Daoy (cell line): ENCODE data around the gene DIPK1B. TPM values are rescaled to one million over a fixed set of nuclear protein-coding genes. Genes with fewer than 3 reads are reported as not detected.

Source experiments
- DNase-seq: peaks from one replicate; pipeline ENCODE4 v3.0.0-alpha.2; 2015; ENCODE audit warnings: low read depth
- total RNA-seq: library from RNA; depleted of rRNA; stranded (reverse); fragments of >200 nt; shearing (Covaris generic); gene quantifications from 2 replicates; pipeline ENCODE4 v1.2.3, GENCODE V29; 2014

The DIPK1B gene
- total RNA-seq, 1 experiment from 2014 or later: 6.6 TPM

DNA sequence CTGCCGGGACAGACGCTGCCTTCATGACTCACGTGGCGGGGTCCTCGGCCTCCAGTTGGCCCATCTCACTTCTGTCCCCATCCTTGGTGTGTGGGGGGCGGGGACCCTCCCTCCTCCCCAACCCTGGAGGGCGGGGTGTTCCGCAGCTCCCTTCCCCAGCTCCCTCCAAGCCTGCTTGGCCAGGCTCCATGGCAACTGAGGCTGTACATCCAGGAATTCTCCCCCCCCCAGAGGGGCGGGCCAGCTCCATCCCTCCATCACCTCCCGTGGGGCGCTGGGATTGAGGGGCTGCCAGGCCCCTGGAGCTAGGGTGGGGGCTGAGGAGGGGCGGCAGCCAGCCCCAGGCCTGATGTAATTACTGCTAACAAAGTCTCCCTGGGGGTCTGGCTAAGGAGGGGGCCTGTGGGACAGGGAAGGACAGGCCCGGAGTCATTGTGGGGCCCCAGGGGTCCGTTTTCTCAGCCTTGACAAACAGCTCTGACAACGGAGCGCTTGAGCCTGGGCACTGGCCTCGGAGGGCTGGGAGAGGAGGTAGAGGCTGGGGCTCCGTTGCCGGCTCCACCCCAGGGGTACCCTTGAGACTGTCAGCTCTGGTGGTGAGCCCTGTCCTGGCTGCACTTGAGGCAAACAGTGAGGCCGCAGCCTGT is 8.0 kb downstream of the DIPK1B start:
- peak; percentile 45 for DNase-seq

DNA sequence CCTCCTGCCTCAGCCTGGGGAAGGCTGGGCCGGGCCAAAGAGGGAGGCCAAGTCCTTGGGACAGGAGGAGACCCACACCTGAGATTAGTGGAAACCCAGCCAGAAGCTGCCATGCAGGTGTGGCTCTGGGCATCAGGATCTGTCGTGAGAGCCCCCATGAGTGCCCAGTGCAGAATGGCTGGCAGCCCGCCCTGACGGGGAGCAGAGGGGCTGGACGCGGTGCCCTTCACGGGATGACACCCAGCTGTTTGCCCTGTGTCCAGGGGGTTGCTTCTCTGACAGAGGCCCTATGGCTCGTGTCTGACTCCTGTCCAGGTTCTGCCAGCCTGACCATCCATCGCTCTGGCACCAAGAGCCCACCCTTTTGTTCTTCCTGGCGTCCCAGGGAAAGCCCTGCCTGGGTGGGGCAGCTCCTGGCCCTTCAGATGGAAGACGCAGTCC is 8.5 kb downstream of the DIPK1B start:
- no peak for DNase-seq

DNA sequence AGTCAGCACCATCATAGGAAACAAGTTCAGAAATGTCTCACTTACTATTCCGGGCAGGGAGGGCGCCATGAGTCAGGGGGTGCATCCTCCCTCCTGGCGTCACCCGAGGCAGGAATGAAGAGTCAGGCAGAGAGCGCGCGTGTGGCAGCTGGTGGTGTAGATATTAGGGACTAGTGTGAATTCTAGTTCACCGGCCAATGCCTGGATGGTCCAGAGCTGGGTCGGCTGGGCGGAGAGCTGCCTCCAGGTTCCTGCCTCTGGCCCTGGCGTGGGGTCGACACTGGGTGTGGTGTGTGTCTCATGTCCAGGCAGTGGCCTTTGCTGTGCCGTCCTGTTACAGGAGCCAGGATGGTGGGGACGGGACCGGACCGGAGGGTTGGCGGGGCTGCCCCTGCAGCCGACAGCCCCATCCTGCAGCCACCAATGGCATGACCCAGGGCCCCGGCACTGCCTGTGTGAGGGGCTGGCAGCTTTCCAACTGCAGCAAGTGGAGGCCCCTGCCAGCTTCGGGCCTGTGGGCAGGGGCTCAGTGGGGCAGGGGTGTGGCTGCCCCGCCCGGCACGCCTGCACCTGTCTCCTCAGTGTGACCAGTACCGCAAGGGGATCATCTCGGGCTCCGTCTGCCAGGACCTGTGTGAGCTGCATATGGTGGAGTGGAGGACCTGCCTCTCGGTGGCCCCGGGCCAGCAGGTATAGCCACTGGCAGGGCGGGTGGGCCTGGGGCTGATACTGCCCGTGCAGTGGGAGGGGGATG is 9.1 kb downstream of the DIPK1B start:
- DNase-seq: peak; percentile 87

DNA sequence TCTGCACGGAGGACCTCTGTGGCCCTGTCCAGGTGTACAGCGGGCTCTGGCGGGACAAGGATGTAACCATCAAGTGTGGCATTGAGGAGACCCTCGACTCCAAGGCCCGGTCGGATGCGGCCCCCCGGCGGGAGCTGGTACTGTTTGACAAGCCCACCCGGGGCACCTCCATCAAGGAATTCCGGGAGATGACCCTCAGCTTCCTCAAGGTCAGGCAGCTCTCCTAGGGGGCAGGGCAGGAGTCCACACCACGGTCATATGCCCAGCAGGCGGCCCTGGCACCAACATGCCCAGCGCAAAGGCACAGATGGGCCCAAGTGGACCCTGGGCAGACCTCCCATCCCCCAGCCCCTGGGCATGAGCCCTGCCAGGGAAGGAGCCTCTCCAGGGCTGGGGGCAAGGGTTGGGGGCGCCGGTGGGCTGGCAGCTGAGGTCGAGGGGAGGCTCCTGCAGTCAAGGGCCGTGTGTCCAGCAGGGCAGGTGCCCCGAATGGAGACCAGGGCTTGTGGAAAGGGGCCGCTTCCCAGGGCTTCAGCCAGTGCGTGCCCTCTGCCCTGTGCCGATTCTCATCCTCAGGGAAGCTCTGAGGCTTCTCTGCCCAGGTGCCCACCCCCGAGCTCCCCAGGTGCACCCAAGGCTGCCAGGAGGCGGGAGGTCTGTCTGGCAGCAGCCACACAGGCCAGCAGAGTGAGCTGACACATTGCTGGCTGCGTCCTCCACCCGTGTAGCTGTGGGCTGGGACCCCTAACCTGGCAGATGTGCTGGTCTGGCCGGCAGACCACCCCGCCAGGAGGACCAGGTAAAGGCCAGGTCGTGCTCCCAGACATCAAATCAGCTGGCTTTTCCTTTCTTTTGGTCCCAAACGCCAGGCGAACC is 10.0 kb downstream of the DIPK1B start:
- no peak for DNase-seq

DNA sequence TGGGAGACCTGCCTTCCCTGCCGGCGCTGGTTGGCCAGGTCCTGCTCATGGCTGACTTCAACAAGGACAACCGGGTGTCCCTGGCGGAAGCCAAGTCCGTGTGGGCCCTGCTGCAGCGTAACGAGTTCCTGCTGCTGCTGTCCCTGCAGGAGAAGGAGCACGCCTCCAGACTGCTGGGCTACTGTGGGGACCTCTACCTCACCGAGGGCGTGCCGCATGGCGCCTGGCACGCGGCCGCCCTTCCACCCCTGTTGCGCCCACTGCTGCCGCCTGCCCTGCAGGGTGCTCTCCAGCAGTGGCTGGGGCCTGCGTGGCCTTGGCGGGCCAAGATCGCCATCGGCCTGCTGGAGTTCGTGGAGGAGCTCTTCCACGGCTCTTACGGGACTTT is 10.6 kb downstream of the DIPK1B start:
- peak; percentile 50 for DNase-seq

GRCh38 chr9:136723362-136723976 is 11.1 kb downstream of the DIPK1B start:
- no peak for DNase-seq

DNA sequence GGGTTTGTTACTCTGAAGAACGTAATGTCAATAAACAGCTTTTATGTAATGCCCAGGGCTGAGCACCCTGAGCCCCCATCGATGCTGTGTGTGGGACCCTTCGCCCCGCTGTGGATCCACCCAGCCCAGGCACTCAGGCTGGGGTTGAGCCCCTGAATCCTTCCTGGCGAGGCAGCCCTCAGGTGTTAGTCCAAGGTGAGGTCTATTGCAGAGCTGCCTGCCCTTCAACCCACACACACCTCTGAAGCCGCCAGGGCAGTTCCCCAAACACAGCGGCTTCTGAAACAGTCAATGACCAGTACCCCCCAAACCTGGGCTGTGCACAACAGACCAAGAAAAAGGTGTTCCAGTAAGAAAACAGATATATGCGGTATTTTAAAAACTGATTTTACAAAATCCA is 11.6 kb downstream of the DIPK1B start:
- DNase-seq: no peak

DNA sequence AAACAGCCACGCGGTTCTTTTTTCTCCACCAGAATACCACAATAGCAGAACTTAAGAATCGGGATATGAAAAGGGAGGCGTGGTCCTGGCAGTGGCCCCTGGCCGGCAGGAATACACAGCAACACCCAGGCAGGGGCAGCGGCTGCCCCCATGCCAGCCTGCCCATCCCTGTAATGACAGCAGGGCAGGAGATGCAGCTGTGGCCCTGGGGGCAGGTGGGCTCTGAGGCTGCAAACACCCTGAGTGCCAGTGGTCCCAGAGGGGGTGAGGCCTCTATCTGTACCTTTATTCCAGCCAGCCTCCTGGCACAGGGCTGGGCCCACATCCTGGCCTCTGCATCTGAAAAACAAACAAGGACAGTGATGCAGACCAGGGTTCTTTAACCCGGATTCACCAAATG is 12.4 kb downstream of the DIPK1B start:
- no peak for DNase-seq

DNA sequence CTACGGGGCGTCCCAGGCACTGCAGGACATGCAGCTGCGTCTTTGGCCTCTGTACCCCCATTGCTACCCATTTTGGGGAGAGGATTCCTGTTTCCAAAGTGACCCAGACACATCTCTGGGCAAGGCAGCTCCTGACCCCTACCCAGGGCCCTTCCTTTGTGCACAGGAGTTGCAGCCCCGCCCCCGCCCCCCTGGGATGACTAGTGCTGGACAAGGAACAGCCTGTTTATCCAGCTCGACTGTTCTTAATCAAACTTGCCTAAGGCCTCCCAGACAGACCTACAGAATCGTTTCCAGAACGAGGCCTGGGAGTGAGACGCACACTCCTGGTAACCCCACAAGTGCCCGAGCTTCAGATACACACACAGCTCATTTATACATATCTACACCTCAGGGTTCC is 13.2 kb downstream of the DIPK1B start:
- DNase-seq: peak; percentile 44

GRCh38 chr9:136726118-136726517 is 13.7 kb downstream of the DIPK1B start:
- no peak for DNase-seq

- DNase-seq: no peak
These were observed 14.3 kb downstream of the DIPK1B start for GRCh38 chr9:136726631-136727191.

DNA sequence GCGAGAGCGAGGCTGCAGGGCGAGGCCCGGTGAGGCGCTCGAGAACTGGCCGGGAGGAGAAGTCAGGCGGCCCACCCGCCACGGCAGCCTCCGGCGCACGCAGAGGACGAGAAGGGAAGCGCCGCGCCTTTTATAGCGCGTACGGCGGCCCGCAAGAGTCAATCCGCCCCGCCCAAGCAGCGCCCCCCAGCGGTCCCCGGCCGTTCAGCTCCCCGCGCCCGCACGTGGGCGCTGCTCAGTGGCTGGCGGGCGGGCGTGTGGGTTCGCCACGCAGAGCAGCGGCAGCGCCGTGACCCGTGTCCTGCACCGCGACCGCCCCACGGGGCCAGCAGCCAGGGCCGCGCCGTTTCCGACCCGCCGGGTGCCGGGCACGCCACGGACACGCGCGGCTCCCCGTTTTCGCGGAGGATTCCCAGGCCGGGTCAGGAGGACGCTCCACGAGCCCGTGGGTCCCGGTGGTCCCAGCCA is 15.7 kb downstream of the DIPK1B start:
- peak; percentile 95 for DNase-seq

DNA sequence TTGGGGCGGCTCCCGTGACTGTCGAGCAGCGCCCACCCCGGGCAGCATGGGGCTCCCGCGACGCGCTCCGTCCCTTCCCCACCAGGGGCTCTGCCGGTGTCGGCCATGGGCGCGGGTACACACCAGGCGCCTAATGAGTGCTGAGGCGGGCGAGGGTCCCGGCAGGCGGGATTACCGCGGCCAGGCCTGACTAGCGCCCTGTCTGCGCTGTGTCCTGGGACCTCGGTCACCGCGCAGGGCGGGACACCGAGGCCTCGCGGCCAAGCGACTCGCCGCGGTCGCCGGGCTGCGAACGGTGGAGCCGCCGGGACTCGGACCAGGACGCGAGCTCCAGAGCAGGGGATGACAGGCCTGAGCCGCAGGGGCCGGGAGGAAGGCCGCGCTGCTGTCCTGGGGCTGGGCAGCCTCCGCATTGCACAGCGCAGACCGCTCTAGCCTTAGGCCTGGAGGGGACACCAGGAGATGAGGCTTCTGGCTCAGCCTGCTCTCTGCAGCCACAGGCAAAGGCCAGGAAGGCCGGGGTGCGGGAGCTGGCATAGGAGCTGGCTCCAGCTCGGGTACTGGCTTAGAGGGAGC is 16.3 kb downstream of the DIPK1B start:
- DNase-seq: peak; percentile 58

- no peak for DNase-seq
These were observed 16.8 kb downstream of the DIPK1B start for GRCh38 chr9:136729144-136729543.

- DNase-seq: no peak
These were observed 17.6 kb downstream of the DIPK1B start for GRCh38 chr9:136729926-136730325.

GRCh38 chr9:136732444-136733178 is 20.2 kb downstream of the DIPK1B start:
- DNase-seq: no peak

DNA sequence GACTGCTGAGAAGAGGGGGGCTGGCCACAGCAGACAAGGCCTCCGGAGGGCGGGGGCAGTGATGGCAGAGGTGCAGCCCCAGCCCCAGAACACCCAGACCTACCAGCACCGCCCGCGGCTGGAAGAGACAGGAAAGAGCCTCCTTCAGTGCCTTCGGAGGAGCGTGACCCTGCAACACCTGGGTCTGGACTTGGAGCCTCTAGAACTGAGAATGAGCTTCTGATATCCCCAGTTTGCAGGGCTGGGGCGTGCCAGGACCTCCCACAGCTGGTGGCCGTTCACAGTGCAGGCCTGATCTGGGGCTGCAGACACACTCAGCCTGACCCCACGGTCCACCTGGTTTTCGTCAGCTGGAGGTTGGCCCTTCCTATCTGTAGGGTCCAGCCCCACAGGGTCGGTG is 21.2 kb downstream of the DIPK1B start:
- DNase-seq: no peak

GRCh38 chr9:136734837-136735496 is 22.6 kb downstream of the DIPK1B start:
- DNase-seq: no peak

- no peak for DNase-seq
These were observed 23.6 kb downstream of the DIPK1B start for GRCh38 chr9:136735812-136736480.
